ENCODE results near the gene SORCS2.

SORCS2 gene

DNA sequence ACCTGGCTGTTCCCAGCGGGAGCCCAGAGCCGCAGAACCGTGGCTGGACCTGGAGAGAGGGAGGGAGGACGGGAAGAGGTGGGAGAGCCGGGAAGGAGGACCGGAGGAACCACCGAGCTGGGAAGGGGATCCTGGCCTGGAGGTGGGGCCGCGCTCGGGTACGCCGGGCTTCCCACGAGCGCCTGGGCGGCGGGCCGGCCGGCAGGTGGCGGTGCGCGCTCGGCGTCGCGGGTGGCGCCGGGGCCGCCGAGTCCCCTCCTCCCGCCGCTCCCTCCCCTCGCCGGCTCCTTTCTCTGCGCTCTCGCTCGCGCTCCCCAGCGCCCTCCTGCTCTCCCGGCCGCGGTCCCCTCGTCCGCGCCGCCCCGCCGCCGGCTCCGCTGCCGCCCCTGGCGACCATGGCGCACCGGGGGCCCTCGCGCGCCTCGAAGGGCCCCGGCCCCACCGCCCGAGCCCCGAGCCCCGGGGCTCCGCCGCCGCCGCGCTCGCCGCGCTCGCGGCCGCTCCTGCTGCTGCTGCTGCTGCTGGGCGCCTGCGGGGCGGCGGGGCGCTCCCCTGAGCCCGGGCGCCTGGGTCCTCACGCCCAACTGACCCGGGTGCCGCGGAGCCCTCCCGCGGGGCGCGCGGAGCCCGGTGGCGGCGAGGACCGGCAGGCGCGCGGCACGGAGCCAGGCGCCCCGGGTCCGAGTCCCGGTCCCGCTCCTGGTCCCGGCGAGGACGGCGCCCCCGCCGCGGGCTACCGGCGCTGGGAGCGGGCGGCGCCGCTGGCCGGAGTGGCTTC is at the start of gene SORCS2:
SORCS2 (plus strand) TSS at position 287 of the 778 bp plus-strand sequence.
- Mint-ChIP-seq H3K4me3 (peak within 1 kb of the TSS in 1 of 2 donors; percentile 64), H3K27ac (no peak within 1 kb of the TSS), H3K4me1 (no peaks in the 10 kb centered on the region), H3K9me3 (no peaks in the 10 kb centered on the region), H3K27me3 (peaks cover 93% of the 10 kb centered on the region)
- ATAC-seq (peak; percentile 77), DNase-seq (peak; percentile 43 to 49)

DNA sequence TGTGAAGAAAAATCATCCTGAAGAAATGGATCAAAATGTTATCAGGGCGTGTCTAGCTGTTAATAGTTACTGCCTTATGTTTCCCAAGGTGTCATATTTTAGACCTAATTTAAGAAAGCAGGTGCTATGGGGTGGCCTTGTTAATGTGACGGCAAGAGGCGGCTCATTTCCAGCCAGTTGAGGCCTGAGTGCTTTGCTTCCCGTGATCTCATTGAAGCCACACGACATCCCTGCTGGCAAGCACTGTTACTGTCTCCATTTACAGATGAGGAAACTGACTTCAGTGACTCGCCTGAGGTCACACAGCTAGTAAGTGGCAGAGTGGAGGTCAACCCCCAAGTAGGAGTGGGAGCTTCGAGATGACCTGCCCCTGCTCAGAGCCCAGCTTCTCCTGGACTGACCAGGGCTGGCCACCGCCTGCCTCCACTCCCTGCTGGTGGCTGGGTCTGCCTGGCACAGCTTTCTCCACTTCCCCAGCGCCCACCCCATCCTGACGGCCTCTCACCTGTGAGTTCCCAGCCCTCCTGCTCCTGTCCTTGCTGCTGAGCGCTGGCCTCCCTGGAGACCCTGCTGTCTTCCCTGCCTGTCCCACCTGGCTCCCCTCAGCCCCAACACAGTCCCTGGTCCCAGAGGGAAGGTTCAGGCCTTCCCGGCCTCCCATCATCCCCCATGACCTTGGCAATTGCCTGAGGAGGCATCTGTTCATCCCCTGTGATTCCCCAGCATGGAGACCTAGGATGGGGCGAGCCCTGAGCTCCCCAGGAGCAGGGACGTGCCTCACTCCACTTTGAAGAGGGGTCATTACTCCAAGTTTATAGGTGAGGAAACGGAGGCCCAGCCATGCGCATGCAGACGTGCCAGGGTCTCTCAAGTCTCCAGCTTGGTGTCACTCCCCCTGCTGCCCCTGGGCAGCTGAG is 47.7 kb upstream of the SORCS2 start:
- ATAC-seq (no peak), DNase-seq (no peak)
- Mint-ChIP-seq H3K4me1 (no peaks in the 10 kb centered on the region), H3K27me3 (peaks cover 44% of the 10 kb centered on the region), H3K4me3 (no peak overlapping the region), H3K27ac (peak overlapping the region in 1 of 2 donors; percentile 34), H3K9me3 (no peaks in the 10 kb centered on the region)

DNA sequence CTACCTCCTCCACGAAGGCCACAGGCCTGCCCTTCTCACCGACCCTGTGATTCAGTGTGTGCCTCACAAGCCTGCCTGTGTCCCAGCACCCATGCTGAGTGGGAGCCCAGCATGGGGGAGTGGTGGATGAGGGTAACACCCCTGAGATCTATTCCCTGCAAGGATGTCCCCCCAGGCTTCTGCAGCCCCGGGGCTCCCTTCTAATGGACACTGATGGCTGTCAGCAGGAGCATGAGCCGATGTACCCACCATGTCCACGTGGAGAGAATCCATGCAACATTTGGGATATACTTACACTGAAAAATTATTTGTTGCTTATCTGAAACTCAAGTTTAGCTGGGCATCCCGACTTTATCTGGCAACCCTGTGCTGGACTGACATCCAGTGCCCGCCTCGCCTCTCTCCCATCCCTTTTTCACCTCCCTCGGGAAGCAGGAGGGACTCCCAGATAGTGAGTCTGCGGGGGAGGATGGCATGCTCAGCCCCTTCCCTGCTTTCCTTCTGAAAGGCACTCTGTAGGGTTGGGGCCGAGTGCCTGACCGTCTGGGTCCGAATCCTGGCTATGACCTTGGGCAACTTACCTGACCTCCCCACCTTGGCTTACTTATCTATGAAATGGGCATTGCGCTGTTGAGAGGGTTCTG is 46.9 kb upstream of the SORCS2 start:
- DNase-seq (no peak), ATAC-seq (no peak)
- Mint-ChIP-seq H3K27me3 (peaks cover 36% of the 10 kb centered on the region), H3K27ac (no peak overlapping the region), H3K9me3 (no peaks in the 10 kb centered on the region), H3K4me3 (no peak overlapping the region), H3K4me1 (no peaks in the 10 kb centered on the region)

DNA sequence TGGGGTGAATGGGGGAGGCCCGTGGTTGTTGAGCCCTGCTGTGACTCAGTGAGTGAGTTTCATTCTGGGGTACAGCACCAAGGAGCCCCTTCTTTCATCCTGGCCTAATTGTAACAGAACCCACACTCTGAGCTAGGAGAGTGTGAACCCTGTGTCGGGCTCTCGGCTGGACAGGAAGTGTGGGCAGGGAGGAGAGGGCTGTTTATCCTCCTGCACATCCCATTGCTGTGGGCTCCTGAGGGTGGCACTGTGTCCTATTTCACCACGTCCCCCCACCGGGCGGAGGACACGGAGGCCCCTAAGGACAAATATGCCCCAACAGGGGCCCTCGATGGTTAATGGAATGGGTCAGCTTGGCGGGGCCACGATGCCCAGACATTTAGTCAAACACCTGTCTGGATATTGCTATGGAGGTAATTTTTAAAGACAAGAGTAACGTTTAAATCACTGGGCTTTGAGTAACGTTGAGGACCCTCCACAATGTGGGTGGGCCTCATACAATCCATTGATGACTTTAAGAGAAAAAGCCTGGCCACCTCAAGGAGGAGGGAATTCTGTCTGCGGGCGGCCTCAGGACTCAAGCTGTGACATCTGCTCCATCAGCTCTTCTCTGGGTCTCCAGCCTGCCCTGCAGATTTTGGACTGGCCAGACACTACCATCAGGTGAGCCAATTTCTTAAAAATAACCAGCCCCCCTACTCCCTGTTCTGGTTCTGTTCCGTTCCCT is 46.1 kb upstream of the SORCS2 start:
- ATAC-seq = no peak
- Mint-ChIP-seq H3K4me1 (no peaks in the 10 kb centered on the region), H3K27ac (no peak overlapping the region), H3K9me3 (no peaks in the 10 kb centered on the region), H3K4me3 (no peak overlapping the region), H3K27me3 (peaks cover 35% of the 10 kb centered on the region)
- DNase-seq = no peak

DNA sequence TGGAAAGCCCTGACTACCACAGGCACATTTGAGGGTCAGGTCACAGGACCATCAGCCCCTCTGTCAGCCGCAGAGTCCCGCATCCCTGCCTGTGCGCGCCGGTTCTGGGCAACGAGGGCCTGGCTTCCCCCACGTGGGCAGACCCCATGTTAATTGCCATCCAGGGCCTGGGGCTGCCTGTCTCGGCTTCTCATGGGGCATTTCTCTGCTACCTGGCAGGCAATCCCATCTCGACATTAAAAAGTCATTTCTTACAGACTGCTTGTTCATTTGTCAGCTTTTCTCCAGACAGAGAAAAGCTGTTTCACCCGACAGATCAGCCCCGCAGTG is 45.6 kb upstream of the SORCS2 start:
- DNase-seq (no peak), ATAC-seq (no peak)
- H3K4me1 Mint-ChIP-seq = no peaks in the 10 kb centered on the region
- H3K9me3 Mint-ChIP-seq = no peaks in the 10 kb centered on the region
- no peak overlapping the region for H3K4me3 Mint-ChIP-seq
- H3K27ac Mint-ChIP-seq = no peak overlapping the region
- peaks cover 35% of the 10 kb centered on the region for H3K27me3 Mint-ChIP-seq

DNA sequence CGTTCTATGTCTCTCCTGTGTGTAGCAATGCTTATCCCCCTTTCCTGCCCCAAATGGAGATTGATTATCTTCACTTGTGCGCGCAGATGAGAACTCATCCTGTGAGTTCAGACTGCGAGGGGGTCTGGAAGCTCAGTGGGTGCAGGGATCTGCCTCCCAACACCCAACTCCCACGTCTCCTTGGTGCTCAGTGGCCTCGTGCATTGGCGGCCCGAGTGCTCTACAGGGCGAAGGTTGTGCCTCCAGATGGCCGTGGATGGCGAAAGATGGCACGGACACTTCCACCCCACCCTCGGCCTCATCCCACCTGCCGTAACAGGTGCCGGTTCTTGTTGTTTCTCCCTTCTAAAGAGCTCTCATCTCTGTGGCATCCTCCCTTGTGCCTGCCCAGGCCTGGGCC is 45.1 kb upstream of the SORCS2 start:
- no peaks in the 10 kb centered on the region for H3K4me1 Mint-ChIP-seq
- ATAC-seq (no peak), DNase-seq (no peak)
- H3K27me3 Mint-ChIP-seq = peaks cover 35% of the 10 kb centered on the region
- no peak overlapping the region for H3K4me3 Mint-ChIP-seq
- no peaks in the 10 kb centered on the region for H3K9me3 Mint-ChIP-seq
- H3K27ac Mint-ChIP-seq = peak overlapping the region in 1 of 2 donors; percentile 63

DNA sequence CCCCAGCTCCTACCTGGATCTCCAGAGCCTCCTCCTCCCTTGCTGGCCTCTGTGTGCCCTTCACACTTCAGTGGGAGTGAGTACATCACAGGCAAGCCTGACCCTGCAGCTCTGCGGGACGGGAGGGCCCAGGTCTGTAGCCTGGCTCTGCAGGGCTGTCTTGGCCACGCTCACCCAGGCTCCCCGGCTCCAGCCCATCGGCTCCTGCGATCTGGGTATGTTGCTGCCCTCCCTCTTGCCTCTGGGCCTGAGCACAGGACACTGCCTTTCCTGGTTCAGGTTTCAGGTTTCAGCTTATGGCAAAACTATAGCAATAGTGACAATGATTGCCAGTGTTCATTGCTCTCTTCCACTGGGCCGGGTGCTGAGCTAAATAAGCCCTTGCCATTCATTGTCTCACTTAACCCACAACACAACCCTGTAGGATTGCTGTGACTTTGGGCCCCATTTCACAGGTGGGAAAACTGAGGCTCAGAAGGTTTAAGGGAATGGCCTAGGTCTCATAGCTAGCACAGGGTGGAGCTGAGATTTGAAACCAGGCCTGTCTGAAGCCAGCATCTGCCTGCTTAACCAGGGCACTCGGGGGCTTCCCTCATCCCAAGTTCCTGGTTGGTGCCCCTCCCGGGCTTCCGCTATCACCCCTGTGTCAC is 44.6 kb upstream of the SORCS2 start:
- H3K4me1 Mint-ChIP-seq = no peaks in the 10 kb centered on the region
- no peaks in the 10 kb centered on the region for H3K9me3 Mint-ChIP-seq
- peak overlapping the region in 1 of 2 donors; percentile 63 for H3K27ac Mint-ChIP-seq
- peaks cover 33% of the 10 kb centered on the region for H3K27me3 Mint-ChIP-seq
- H3K4me3 Mint-ChIP-seq = no peak overlapping the region
- DNase-seq (no peak), ATAC-seq (no peak)

DNA sequence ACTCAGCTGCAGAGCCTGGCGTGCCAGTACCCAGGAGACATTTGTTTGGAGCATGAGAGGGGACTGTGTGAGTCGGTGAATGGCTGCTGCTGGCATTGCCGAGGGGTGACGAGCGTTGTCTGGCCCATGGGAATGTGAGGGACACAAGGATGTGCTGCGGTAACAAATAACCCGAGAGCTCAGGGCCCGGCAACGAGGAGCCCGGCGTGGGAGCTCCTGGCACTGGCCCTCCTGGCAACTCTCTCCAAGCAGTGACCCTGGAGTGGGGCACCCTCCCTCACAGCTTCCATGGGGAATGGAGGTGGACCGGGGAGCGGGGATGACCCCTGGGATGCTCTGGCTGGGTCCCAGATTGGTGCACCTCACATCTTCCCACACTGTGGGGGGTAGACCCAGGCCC is 44.0 kb upstream of the SORCS2 start:
- Mint-ChIP-seq H3K9me3 (no peaks in the 10 kb centered on the region), H3K4me3 (no peak overlapping the region), H3K4me1 (no peaks in the 10 kb centered on the region)

DNA sequence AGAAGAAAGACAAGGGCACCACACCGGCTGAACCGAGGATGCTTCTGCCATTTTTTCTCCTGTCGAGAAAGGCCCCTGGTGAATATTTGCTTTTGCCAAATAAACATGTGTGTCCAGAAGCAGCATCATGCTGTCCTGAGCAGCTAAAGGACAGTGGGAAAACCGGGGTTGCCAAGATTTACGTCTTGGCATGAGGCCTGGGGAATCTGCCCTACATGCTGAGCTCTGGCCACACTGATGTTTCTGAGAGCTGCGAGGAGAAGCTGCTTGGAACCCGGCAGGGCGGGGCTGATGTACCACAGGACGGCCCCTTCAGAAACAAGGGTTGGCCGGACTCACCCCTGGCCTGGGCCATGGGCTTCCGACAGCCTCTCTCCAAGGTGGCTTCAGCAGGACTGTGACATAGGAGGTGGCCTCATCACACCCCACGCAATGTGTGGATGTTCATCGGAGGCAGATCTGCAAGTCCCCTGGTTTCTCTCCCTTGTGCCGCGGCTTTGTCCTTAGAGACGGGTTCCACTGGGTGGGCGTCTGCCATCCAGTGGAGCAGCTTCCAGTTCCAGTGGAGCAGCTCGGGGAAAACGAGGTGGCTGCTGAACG is 42.2 kb upstream of the SORCS2 start:
- ATAC-seq = no peak
- Mint-ChIP-seq H3K9me3 (no peaks in the 10 kb centered on the region), H3K4me1 (no peaks in the 10 kb centered on the region), H3K27me3 (peaks cover 34% of the 10 kb centered on the region), H3K4me3 (no peak overlapping the region), H3K27ac (no peak overlapping the region)
- DNase-seq = no peak

More for the DNA sequence above, 44.0 kb upstream of the SORCS2 start:
- ATAC-seq = no peak
- Mint-ChIP-seq H3K27ac (no peak overlapping the region), H3K27me3 (peaks cover 28% of the 10 kb centered on the region)
- DNase-seq = no peak

DNA sequence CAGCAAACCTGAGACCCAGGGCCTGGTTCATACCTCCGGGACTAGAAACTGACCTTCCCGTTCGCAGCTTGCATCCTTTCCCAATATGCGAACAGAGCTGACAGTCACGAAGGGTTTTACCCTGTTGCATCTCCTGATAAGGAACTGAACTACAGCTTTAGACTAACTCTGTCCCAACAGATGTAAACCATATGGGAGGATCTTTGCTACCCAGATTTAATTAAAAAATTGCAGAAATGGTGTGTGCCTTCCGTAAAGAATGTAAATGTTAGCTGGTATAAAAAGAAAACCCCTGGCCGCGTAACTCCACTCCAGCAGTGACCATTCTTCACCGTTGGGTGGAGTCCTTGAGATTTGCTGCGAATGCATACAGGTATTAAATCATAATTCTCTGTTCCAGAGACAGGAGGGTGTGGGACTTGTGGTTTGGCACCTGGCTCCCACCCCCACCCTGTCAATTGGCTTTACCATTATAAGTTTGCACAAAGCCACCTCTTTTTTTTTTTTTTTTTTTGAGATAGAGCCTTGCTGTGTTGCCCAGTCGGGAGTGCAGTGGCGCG is 40.6 kb upstream of the SORCS2 start:
- ATAC-seq (no peak), DNase-seq (no peak)
- no peaks in the 10 kb centered on the region for H3K9me3 Mint-ChIP-seq
- no peak overlapping the region for H3K27ac Mint-ChIP-seq
- H3K4me1 Mint-ChIP-seq = no peaks in the 10 kb centered on the region
- H3K27me3 Mint-ChIP-seq = peaks cover 47% of the 10 kb centered on the region
- H3K4me3 Mint-ChIP-seq = no peak overlapping the region

DNA sequence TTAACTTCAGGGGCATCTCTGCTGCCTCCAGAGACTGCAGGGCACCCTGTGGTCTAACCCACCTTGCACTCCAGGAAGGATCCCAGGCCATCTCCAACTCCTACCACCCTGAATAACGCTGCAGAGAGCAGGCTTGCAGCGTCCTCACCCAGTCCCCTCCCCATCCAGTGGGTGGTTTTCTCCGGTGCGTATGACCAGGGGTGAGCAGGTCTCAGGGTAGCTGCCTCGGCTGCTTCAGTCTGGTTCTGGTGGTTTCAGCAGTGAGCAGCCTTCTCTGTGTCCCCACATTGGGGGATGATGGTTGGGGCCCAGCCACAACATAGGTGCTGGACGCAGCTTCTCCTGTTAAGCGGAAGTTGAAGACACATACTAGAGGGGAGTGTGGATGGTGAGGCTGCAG is 38.6 kb upstream of the SORCS2 start:
- no peak overlapping the region for H3K27ac Mint-ChIP-seq
- ATAC-seq (no peak), DNase-seq (no peak)
- H3K9me3 Mint-ChIP-seq = no peaks in the 10 kb centered on the region
- H3K4me3 Mint-ChIP-seq = no peak overlapping the region
- peaks cover 36% of the 10 kb centered on the region for H3K27me3 Mint-ChIP-seq
- no peaks in the 10 kb centered on the region for H3K4me1 Mint-ChIP-seq

DNA sequence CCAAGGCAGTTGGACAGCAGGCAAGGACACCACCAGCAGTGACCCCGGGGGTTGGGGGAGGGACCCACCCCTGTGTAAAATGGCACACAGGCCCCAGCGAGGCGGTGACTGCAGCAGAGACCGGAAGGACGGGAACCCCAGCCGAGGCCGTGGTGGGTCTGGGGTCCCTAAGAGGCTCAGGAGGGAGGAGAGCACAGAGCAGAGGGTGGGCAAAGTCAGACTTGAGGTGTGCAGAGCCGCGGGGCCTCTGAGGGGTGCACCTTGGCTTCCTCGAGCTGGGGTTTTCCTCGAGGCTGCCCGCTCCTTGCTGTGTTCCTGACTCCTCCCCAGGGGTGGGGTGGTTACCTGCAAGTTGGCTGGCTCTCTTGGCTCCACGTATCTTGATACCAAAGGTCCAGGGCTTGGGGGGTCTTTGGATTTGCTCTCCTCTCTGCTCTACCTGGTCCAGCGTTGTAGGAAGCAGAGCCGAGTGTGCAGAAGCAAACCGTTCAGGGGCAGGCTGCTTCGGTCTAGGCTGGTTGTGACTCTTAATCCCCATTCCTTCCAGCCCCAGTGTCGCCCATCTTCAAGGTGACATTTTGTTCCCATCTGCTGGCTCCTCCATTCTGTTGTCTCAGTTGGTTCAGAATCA is 37.9 kb upstream of the SORCS2 start:
- no peak overlapping the region for H3K4me3 Mint-ChIP-seq
- ATAC-seq = no peak
- no peak overlapping the region for H3K27ac Mint-ChIP-seq
- DNase-seq = no peak
- H3K4me1 Mint-ChIP-seq = no peaks in the 10 kb centered on the region
- H3K9me3 Mint-ChIP-seq = no peaks in the 10 kb centered on the region
- peaks cover 36% of the 10 kb centered on the region for H3K27me3 Mint-ChIP-seq

DNA sequence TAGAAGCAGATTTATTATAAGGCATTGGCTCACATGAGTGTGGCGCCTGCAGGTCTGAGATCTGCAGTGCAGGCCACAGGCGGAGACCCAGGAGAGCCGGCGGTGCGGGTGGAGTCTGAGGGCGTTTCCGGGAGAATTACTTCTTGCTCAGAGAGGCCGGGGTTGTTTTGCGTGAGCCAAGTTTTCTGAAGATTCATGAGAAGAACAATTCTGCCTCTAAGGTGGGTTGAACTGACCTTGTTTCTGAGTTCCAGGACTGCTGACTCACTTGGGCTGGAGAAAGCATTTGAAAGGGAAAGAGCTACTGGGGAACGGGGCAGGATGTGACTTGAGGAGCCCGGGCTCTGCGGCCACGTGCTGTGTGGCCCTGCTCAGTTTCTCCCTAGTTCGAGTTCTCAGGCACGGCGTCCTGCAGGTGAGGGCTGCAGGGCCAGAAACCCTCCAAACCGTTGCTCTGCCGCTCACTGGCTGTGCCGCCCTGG is 36.7 kb upstream of the SORCS2 start:
- Mint-ChIP-seq H3K27ac (no peak overlapping the region), H3K27me3 (peaks cover 37% of the 10 kb centered on the region), H3K4me3 (no peak overlapping the region), H3K4me1 (no peaks in the 10 kb centered on the region), H3K9me3 (no peaks in the 10 kb centered on the region)
- DNase-seq (no peak), ATAC-seq (no peak)

DNA sequence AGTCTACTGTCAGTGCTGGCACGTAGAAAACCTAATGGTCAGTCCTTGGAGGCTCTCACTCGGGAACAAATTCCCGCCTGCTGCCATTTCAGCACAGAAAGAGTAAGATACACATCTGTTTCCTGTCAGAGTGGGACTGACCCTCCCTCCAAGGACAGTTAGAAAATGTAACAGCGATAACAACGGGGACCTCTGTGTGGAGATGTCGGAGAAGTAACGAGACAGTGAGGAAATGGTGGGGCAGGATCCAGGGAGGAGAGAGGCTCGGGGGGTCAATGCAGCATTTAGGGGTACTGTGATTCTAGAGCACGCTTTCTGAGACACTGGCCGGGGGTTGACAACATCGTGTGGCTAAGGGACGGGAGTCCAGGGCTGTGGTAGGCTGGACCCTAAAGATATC is 36.0 kb upstream of the SORCS2 start:
- ATAC-seq (no peak), DNase-seq (no peak)
- Mint-ChIP-seq H3K4me3 (no peak overlapping the region), H3K27ac (no peak overlapping the region), H3K4me1 (no peaks in the 10 kb centered on the region), H3K9me3 (no peaks in the 10 kb centered on the region), H3K27me3 (peaks cover 44% of the 10 kb centered on the region)

All from stimulated activated naive CD8-positive, alpha-beta T cell treated with anti-CD3 and anti-CD28 coated beads, Interleukin-15, amount 100 ng/mL, for 72 hours (primary cell).